T-helper 2 cell treated with Interferon-gamma antibody and Interleukin-4, amounts not matched to agents 5 μg/mL and 100 μg/mL, for 36 hours (primary cell): ENCODE data around the gene ANKMY1.

Experiments
- DNase-seq: peaks from one replicate; pipeline ENCODE4 v3.0.0; 2021; ENCODE audit warnings: low spot score
- H3K27ac Mint-ChIP-seq: one replicate; pipeline ENCODE4 v1.8.0; 2021; ENCODE audit warnings: mild to moderate bottlenecking, mixed read lengths
- H3K27me3 Mint-ChIP-seq: one replicate; pipeline ENCODE4 v1.8.0; 2021; ENCODE audit warnings: low read depth, mixed read lengths
- H3K36me3 Mint-ChIP-seq: one replicate; pipeline ENCODE4 v1.8.0; 2021; ENCODE audit warnings: low read depth, mixed read lengths
- H3K4me1 Mint-ChIP-seq: one replicate; pipeline ENCODE4 v1.8.0; 2021; ENCODE audit warnings: low read depth, mixed read lengths
- H3K4me3 Mint-ChIP-seq: one replicate; pipeline ENCODE4 v1.8.0; 2022; ENCODE audit warnings: mild to moderate bottlenecking, moderate library complexity, mixed read lengths
- H3K9me3 Mint-ChIP-seq: one replicate; pipeline ENCODE4 v1.8.0; 2021; ENCODE audit warnings: mixed read lengths

The ANKMY1 gene

DNA sequence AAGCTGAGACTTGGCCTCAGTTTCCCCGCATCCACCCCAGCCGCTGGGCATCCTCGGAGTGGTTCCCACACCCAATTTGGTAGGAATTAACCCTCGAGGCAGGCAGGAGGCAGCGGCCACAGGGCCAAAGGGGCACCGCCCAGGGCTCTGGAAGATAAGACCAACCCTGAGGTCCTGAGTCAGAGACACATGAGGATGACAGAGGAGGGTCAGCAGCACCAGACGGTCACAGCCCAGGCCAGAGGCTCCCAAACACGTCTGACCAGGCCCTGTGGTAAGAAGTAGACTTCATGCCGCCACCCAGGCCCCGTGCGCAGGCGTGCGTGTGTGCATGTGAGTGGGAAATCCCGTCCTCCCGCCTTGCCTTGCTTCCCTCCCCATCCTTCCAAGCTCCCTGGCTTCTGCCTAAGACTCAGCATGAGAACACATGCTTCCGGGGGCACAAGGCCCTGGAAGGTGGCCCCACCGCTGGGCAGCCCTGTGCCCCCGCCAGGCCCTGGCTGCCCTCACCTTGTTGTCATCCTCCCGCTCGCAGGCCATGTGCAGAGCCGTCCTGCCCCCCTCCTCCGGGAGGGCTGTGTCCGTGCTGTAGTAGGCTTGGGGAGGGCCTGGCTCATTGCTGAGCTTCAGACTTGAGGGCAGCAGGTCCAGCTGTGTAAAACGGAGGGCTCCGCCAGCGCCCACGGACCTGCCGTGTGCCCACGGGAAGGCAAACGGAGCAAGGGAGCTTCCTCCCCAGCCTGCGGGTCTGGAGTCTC, 46.3 kb downstream of the ANKMY1 start:
- DNase-seq, result no peak
- Mint-ChIP-seq H3K4me3 (no peak overlapping the region), H3K27me3 (no peaks in the 10 kb centered on the region), H3K9me3 (no peaks in the 10 kb centered on the region), H3K27ac (no peak overlapping the region), H3K4me1 (peaks cover 7% of the 10 kb centered on the region), H3K36me3 (peaks cover 2% of the 10 kb centered on the region)

GRCh38 chr2:240510513-240511210, 47.1 kb downstream of the ANKMY1 start:
- Mint-ChIP-seq H3K36me3 (peaks cover 2% of the 10 kb centered on the region), H3K27me3 (no peaks in the 10 kb centered on the region), H3K27ac (no peak overlapping the region), H3K4me3 (no peak overlapping the region), H3K4me1 (peaks cover 7% of the 10 kb centered on the region), H3K9me3 (no peaks in the 10 kb centered on the region)
- no peak for DNase-seq

DNA sequence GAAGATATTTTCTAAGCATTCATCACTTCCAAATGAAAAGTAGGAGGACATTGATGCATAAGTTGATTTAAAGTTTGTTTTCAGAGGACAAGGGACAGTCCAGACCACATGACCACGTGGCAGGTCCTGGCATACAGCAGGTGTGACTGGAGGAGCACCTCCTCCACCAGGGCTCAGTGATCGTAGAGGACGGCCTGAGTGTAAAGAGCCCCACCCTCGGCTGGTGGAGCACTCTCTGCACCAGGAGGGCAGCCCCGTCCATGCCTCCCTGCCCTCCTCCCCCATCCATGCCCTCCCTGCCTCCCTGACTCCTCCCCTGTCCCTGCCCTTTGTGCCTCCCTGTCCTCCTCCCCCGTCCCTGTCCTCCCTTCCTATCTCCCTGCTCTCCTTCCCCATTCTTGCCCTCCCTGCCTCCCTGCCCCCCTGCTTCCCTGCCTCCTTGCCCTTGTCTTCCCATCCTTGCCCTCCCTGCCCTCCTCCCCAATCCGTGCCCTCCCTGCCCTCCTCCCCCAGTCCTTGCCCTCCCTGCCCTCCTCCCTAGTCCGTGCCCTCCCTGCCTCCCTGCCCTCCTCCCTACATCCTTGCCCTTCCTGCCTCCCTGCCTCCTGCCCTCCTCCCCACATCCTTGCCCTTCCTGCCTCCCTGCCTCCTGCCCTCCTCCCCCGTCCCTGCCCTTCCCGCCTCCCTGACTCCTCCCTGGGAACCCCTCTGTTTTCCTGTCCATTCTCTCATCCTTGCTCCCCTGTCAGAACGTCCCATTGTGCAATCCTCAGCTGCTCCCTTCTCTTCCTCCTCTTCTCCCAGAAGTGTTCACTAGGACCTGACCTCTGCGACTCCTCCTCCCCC, 47.9 kb downstream of the ANKMY1 start:
- H3K4me3 Mint-ChIP-seq, result no peak overlapping the region
- no peaks in the 10 kb centered on the region for H3K27me3 Mint-ChIP-seq
- no peak for DNase-seq
- peaks cover 7% of the 10 kb centered on the region for H3K4me1 Mint-ChIP-seq
- H3K27ac Mint-ChIP-seq, result no peak overlapping the region
- no peaks in the 10 kb centered on the region for H3K9me3 Mint-ChIP-seq
- H3K36me3 Mint-ChIP-seq, result peaks cover 2% of the 10 kb centered on the region

DNA sequence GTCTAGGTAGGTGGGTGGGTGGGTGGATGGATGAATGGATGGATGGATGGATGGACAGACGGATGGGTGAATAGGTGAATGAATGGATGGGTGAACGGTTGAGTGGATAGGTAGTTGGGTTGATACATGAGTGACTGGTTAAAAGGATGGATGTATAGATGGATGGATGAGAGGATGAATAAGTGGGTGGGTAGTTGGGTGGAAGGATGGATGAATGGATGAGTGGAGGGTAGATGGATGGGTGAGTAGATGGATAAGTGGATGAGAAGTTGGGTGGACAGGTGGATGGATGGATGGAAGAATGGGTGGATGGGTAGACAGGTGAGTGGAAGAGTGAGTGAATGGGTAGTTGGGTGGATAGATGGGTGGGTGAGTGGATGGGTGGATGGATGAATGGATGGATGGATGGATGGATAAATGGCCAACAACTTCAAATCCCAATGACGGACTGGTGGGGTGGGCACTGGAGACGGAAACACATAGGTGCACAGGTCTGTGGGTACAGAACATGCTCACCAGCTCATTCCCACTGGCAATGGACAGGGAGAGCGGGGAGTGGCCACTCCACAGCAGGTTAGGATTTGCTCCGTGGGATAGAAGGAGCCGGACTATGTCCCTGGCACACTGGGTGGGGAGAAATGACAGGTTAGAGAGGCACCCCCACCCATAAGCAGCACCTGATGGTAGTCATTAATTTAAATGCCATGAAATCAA, 48.8 kb downstream of the ANKMY1 start:
- Mint-ChIP-seq H3K27me3 (no peaks in the 10 kb centered on the region), H3K36me3 (peaks cover 2% of the 10 kb centered on the region), H3K4me3 (no peak overlapping the region), H3K4me1 (peaks cover 2% of the 10 kb centered on the region), H3K9me3 (no peaks in the 10 kb centered on the region), H3K27ac (no peak overlapping the region)
- no peak for DNase-seq

DNA sequence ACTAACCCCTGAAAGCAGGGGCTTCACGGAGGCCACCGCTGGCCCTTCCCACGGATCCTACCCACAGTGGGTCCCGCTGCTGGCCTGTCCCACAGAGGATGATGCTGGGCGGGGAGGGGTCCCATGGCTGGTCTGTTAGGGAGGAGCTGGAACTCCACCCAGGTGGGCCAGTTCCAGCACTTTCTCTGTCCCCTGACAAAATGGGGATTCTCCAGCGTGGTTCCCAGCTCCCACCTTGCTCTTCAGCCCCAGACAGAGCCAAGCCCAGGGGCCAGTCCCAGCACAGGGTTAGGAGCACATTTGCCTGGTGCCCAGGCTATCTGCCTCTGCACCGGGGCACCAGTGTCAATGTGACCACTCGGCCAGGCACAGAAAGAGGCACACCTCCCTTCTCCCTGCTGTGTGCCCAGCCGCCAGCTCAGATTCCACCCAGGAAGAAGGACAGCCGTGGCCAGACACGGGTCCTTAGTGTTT, 50.0 kb downstream of the ANKMY1 start:
- DNase-seq, result no peak
- no peaks in the 10 kb centered on the region for H3K4me1 Mint-ChIP-seq
- H3K36me3 Mint-ChIP-seq, result peaks cover 2% of the 10 kb centered on the region
- no peaks in the 10 kb centered on the region for H3K9me3 Mint-ChIP-seq
- H3K4me3 Mint-ChIP-seq, result no peak overlapping the region
- H3K27me3 Mint-ChIP-seq, result no peaks in the 10 kb centered on the region
- no peak overlapping the region for H3K27ac Mint-ChIP-seq

DNA sequence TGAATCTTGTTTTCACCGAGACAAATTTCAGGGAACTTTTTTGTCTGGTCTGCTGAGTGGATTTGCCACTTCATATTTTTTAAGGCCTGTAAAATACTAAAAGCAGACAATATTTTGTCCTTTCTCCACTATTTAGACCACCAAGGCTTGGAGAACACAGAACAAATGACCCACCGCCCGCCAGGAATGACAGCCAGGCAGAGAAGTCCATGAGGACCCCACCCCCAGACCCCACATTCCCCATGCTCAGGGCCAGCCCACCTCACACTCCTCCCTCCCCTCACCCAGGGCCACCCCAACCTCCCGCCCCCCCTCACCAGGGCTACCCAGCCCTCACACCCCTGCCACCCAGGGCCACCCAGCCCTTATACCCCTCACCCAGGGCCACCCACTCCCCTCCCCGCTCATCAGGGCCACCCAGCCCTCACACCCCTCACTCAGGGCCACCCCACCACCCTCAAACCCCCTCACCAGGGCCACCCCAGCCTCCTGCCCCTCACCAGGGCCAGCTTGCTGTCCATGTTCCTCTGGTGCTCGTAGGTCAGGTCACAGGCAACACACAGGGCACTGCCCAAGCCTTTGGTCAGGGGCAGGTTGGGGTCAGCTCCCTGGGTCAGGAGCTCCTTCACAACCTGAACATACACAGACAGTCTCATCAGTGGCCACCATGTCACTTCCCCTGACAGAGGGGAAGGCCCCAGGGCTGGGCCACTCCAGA, 50.6 kb downstream of the ANKMY1 start:
- no peaks in the 10 kb centered on the region for H3K27me3 Mint-ChIP-seq

GRCh38 chr2:240506406-240507059, 51.3 kb downstream of the ANKMY1 start:
- no peaks in the 10 kb centered on the region for H3K27me3 Mint-ChIP-seq

More for the DNA sequence above, 50.6 kb downstream of the ANKMY1 start:
- Mint-ChIP-seq H3K27ac (no peak overlapping the region), H3K4me1 (no peaks in the 10 kb centered on the region), H3K36me3 (peaks cover 2% of the 10 kb centered on the region), H3K4me3 (no peak overlapping the region), H3K9me3 (no peaks in the 10 kb centered on the region)
- no peak for DNase-seq

DNA sequence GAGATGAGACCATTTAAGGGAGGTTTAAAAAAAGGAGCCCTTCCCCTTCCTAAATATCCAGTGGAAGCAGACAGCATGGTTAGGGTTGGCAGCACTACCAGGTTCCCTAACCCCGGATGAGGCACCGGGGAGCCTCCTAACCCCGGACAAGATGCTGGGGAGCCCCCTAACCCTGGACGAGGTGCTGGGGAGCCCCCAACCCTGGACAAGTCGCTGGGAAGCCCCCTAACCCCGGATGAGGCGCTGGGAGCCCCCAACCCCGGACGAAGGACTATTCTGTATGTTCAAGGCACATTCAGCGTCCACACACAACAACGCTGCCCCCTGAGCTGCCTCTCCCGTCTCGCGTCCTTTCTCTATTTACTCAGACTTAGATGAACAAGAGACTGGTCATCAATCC, 51.9 kb downstream of the ANKMY1 start:
- Mint-ChIP-seq H3K27ac (no peak overlapping the region), H3K9me3 (no peaks in the 10 kb centered on the region), H3K4me3 (no peak overlapping the region), H3K36me3 (no peaks in the 10 kb centered on the region), H3K4me1 (no peaks in the 10 kb centered on the region), H3K27me3 (no peaks in the 10 kb centered on the region)
- no peak for DNase-seq

More at GRCh38 chr2:240506406-240507059, 51.3 kb downstream of the ANKMY1 start:
- H3K4me1 Mint-ChIP-seq, result no peaks in the 10 kb centered on the region
- H3K27ac Mint-ChIP-seq, result no peak overlapping the region
- H3K36me3 Mint-ChIP-seq, result no peaks in the 10 kb centered on the region
- no peaks in the 10 kb centered on the region for H3K9me3 Mint-ChIP-seq
- DNase-seq, result no peak
- no peak overlapping the region for H3K4me3 Mint-ChIP-seq

- H3K27ac Mint-ChIP-seq, result no peak overlapping the region
- H3K4me3 Mint-ChIP-seq, result no peak overlapping the region
- no peak for DNase-seq
- H3K36me3 Mint-ChIP-seq, result peaks cover 3% of the 10 kb centered on the region
- H3K27me3 Mint-ChIP-seq, result no peaks in the 10 kb centered on the region
- no peaks in the 10 kb centered on the region for H3K9me3 Mint-ChIP-seq
- H3K4me1 Mint-ChIP-seq, result no peaks in the 10 kb centered on the region
Measured at GRCh38 chr2:240503848-240504247, 53.9 kb downstream of the ANKMY1 start.

DNA sequence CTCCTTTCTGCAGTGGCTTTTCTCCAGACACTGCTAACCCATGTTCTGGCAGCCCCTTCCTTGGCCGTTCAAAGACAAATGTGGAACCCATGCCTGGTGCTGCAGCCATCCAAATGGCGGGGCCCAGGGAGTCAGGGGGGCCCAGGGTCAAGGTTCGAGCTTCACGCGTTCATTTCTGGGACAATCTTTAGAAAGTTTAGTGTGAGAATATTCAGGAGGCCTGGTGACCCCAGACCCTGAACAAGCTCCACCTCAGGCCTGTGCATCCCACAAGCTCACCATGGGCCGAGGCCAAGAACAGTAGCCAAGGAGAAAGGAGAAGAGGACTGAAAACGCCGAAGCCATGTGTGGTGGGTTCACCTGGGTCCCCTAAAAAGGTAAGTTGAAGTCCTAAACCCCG, 54.4 kb downstream of the ANKMY1 start:
- H3K9me3 Mint-ChIP-seq, result no peaks in the 10 kb centered on the region
- H3K36me3 Mint-ChIP-seq, result peaks cover 4% of the 10 kb centered on the region
- H3K4me3 Mint-ChIP-seq, result no peak overlapping the region
- H3K27ac Mint-ChIP-seq, result no peak overlapping the region
- no peak for DNase-seq
- no peaks in the 10 kb centered on the region for H3K4me1 Mint-ChIP-seq
- H3K27me3 Mint-ChIP-seq, result no peaks in the 10 kb centered on the region

DNA sequence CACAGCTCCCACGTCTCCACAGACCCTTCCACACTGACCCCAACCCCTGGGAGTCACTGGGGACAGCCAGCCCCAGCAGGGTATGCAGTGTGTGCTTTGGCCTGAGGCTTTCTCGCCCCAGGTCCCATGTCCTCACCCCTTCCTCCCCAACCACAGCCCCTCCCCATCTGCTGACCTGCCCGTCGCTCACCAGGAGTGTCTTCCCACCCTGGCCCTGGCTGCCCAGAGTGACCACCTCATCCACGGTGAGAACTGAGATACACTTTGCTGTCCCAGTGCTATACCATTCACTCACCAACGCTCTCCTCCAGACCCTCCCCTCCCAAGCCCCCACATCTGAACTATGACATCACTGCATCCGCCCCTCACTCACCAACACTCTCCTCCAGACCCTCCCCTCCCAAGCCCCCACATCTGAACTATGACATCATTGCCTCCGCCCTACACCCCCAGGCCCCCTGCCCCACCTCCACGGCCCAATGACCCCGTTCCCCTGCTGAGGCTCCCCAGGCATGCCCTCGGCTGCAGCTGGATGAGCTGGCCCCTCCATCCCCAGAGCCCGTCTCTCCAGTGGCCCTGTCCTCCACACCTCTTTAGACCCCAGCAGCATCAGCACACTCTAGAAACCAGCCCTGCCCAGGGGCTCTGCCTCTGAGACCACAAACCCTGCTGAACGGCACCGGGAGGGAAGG, 55.2 kb downstream of the ANKMY1 start:
- Mint-ChIP-seq H3K4me1 (no peaks in the 10 kb centered on the region), H3K27me3 (no peaks in the 10 kb centered on the region), H3K4me3 (no peak overlapping the region), H3K9me3 (no peaks in the 10 kb centered on the region), H3K27ac (no peak overlapping the region), H3K36me3 (peaks cover 4% of the 10 kb centered on the region)
- no peak for DNase-seq

DNA sequence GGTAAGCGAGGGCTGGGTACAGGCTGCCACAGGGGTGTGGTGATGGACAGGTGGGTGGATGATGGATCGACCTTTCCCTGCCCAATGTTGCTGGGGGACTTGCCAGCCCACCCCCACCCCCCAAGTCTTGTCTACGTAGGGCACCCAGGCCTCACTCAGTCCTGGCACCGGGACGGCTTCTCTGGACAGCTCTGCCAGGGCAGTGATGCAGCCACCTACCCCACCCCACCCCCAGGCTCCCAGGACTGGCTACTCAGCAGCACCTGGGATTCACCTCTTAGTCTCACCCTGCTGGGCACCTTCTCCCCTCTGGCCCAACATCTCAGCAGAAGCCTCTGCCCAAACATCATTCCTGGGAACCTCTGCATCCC, 55.7 kb downstream of the ANKMY1 start:
- no peaks in the 10 kb centered on the region for H3K4me1 Mint-ChIP-seq
- H3K27ac Mint-ChIP-seq, result no peak overlapping the region
- peaks cover 4% of the 10 kb centered on the region for H3K36me3 Mint-ChIP-seq
- H3K9me3 Mint-ChIP-seq, result no peaks in the 10 kb centered on the region
- no peak for DNase-seq
- H3K27me3 Mint-ChIP-seq, result no peaks in the 10 kb centered on the region
- H3K4me3 Mint-ChIP-seq, result no peak overlapping the region
